22Rv1 (cell line): ENCODE results near the gene VAPB.
A peak's percentile ranks its signal among the peaks of the same experiment; 100 is the strongest.

Source experiments
- H3K27ac ChIP-seq: fragments of 450-650 bp; 2 replicates; pipeline ENCODE4 v1.5.1; 2017
- ZFX ChIP-seq: fragments of 450-650 bp; IDR thresholded peaks from 2 replicates; pipeline ENCODE4 v1.6.1; 2017; ENCODE audit warnings: antibody characterized with exemption, borderline replicate concordance
- TF ChIP-seq, protein P1 (sequence below): fragments of 450-650 bp; IDR thresholded peaks from 2 replicates; pipeline ENCODE4 v1.5.1; 2017; ENCODE audit warnings: mild to moderate bottlenecking

VAPB gene, protein sequence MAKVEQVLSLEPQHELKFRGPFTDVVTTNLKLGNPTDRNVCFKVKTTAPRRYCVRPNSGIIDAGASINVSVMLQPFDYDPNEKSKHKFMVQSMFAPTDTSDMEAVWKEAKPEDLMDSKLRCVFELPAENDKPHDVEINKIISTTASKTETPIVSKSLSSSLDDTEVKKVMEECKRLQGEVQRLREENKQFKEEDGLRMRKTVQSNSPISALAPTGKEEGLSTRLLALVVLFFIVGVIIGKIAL

DNA sequence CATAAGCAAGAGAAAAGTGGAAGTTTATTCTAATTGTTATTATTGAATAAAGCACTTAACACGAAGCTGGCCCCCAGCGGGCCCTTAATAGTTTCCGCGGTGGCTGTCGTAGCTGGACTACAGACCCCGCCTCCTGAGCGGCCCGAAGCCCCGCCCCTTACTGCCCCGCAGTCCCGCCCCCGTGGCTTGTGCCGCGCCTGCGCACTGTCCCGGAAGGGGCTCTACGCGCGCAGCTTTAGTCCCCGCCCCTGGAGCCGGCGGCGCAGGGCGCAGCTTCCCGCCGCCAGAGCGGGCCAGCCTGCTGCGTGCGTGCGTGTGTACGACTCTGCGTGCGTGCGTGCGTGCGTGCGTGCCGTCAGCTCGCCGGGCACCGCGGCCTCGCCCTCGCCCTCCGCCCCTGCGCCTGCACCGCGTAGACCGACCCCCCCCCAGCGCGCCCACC lies at the start of gene VAPB:
Gene VAPB, plus strand, starts transcription at position 348 of the 442 bp plus-strand sequence. CDS start 231 bp downstream, outside the sequence.
- peak within 1 kb of the TSS; percentile 77 for H3K27ac ChIP-seq
- TF ChIP-seq, protein P1, sequence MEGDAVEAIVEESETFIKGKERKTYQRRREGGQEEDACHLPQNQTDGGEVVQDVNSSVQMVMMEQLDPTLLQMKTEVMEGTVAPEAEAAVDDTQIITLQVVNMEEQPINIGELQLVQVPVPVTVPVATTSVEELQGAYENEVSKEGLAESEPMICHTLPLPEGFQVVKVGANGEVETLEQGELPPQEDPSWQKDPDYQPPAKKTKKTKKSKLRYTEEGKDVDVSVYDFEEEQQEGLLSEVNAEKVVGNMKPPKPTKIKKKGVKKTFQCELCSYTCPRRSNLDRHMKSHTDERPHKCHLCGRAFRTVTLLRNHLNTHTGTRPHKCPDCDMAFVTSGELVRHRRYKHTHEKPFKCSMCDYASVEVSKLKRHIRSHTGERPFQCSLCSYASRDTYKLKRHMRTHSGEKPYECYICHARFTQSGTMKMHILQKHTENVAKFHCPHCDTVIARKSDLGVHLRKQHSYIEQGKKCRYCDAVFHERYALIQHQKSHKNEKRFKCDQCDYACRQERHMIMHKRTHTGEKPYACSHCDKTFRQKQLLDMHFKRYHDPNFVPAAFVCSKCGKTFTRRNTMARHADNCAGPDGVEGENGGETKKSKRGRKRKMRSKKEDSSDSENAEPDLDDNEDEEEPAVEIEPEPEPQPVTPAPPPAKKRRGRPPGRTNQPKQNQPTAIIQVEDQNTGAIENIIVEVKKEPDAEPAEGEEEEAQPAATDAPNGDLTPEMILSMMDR, result no peak
- TF ChIP-seq ZFX, result no peak

DNA sequence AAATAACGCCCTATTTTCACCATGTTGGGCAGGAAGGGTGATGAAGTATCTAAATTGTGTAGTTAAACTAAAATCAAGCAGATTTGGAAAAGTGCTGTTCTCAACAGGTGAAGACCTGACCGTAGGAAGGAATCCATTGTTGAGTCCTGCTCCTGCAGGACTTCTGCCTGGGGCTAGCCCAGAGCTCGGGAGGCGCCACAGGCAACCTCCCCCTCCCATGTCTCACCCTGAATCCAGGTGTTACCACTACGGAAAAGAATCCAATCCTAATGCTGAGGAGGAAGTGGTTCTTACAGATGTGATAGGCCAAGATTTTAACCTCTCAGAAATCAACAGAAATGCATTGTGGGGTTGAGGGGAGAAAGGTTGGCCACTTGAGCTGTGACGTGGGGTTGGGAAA lies 49.3 kb upstream of the VAPB start:
- TF ChIP-seq, protein P1, result no peak
- TF ChIP-seq ZFX, result no peak
- no peak overlapping the region for H3K27ac ChIP-seq

DNA sequence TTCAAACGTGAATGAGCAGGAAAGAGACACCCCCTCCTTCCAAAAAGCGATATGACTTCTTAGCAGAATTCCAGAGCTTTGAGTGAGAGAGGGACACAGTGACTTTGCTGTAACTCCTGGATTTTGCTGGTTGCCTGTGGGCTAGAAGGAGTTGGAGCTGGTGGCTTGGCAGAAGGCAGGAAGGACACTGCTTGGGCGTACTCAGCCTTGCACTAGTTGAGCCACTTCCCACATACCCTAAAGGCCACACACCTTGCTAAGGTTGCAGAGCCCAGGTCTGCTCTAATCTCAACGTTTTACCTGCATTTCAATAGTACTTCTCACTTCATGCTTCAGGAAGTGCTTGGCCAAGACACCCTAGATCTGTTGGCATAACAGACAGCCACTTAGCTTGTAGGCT lies 48.9 kb upstream of the VAPB start:
- TF ChIP-seq ZFX, result no peak
- TF ChIP-seq, protein P1, result no peak
- no peak overlapping the region for H3K27ac ChIP-seq

DNA sequence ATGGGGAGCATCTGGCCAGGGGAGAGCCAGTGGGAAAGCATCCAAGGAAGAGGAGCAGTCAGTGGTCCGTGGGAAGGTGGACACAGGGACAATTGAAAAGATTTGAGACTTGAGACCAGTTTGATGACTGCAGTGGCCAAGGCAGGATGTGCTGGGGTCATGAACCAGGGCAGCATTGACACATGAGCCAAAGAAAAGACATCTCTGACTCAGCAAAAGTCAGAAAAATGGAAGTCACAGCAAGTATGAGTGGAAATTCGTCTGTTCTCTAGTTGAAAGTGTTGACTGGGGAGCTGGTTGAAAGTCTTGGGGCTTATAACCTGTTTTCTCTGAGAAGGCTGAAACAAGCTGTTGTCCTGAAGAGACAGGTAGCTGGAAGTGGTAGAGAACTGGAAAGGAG lies 48.2 kb upstream of the VAPB start:
- no peak overlapping the region for H3K27ac ChIP-seq

DNA sequence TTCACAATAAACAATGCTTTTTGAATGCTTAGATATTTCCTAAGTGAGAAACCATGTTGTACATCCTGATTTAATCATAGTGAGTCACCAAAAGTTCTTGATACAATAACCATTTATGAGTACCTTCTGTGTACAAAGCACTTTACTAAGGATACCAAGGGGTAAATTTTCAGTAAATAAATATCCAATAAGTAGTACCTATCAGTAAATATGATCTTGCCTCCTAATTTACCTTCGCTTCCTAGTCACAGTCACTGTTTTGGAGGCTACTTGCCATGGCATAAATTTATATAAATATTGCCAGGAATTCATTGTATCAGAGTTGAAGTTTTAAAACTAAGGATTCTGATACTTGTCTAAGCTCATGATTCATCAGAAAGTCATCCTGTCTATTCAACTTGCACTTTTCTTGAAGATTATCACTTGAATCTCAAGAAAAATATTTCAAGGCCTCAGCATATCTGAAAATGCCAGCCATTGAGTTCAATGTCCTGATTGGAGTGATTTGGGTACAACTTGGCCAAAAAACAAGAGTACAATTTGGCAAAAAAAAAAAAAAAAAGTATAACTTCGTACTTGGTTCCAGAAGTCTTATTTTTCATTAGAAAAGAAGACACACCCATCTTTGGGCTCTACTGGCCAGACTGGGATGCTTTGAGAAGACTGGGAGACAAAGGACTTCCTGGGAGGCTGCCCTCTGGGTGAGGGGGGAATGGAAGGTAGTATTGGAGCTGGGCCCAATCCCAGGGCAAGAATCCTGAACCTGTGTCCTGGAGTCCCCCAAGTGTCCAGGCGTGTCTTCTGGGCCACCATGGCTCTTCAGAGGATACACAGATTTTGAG lies 46.7 kb upstream of the VAPB start:
- H3K27ac ChIP-seq, result no peak overlapping the region
- no peak for TF ChIP-seq ZFX

More for the DNA sequence above, 48.2 kb upstream of the VAPB start:
- TF ChIP-seq, protein P1, result no peak
- no peak for TF ChIP-seq ZFX

DNA sequence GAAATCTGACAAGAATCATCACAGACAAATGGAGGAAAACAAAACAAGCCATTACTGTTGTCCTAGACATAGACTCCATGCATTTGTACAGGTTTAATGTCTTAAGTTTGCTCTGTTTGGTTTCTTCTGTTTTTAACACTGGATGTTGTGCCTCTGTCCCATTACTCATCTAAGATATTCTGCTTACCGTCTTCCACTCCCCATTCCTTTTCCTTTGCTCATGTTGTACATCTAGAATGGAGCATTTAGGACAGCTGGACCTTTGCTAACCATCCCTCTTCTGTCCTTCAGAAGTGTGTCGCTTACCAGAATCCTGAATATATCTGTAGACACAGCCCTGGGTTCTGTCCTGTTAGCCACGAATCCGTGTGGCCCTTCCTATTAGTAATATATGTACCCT lies 44.3 kb upstream of the VAPB start:
- H3K27ac ChIP-seq, result no peak overlapping the region
- no peak for TF ChIP-seq ZFX
- TF ChIP-seq, protein P1, result no peak

DNA sequence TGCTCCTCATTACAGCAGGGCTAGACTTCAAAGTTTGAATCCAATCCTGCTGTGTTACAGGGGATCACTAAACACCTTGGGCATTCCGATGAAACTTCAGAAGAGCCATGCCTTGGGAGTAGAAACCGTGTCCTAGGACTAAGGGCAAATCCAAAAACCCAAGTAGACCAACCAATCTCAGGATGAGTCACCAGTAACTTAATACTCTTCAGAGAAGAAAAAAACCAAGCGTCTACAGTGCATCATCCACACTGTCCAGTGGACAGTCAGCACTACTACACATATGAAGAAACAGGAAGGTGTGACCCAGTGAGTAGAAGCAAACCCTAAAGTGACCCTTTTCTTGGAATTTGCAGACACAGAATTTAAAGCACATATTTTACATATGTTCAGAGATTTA lies 39.5 kb upstream of the VAPB start:
- no peak overlapping the region for H3K27ac ChIP-seq
- no peak for TF ChIP-seq ZFX
- TF ChIP-seq, protein P1, result no peak
